Skin epidermis (tissue), 12 donors: ENCODE measurements around the gene SLC12A2.

Experiments used
- H3K27ac ChIP-seq, 21 experiments: fragments of 200-600 bp; sonication (generic) in 11 of 21; one replicate each; pipeline ENCODE4 v1.5.0; 2020; ENCODE audit warnings: mild to moderate bottlenecking in 3 of 21, inconsistent platforms in 2 of 21, moderate library complexity in 2 of 21
- H3K4me3 ChIP-seq, 7 experiments: fragments of 200-600 bp; sonication (generic) in 2 of 7; one replicate each; pipeline ENCODE4 v1.5.0; 2020; ENCODE audit warnings: inconsistent platforms in 2 of 7, mild to moderate bottlenecking in 2 of 7, moderate library complexity in 1 of 7

Gene SLC12A2

GRCh38 chr5:128083033-128083810, at the start of gene SLC12A2:
Gene SLC12A2, plus strand, starts transcription at chr5:128083766. Its CDS starts 189 bp downstream, at chr5:128083955.
- Histone ChIP-seq H3K4me3 (peak within 1 kb of the TSS; percentile 60 to 97 (median 84)), H3K27ac (peak within 1 kb of the TSS; percentile 73 to 99 (median 92))

- no peak overlapping the region for H3K27ac ChIP-seq
- no peak overlapping the region for H3K4me3 ChIP-seq
Measured at GRCh38 chr5:128035689-128036088, 47.9 kb upstream of the SLC12A2 start.

GRCh38 chr5:128036950-128037349, 46.6 kb upstream of the SLC12A2 start:
- Histone ChIP-seq H3K27ac (no peak overlapping the region), H3K4me3 (no peak overlapping the region)

GRCh38 chr5:128038643-128039042, 44.9 kb upstream of the SLC12A2 start:
- Histone ChIP-seq H3K27ac (no peak overlapping the region), H3K4me3 (no peak overlapping the region)

GRCh38 chr5:128040927-128041326, 42.6 kb upstream of the SLC12A2 start:
- Histone ChIP-seq H3K4me3 (no peak overlapping the region), H3K27ac (no peak overlapping the region)

GRCh38 chr5:128052780-128053179, 30.8 kb upstream of the SLC12A2 start:
- Histone ChIP-seq H3K27ac (no peak overlapping the region), H3K4me3 (no peak overlapping the region)

- Histone ChIP-seq H3K27ac (no peak overlapping the region), H3K4me3 (no peak overlapping the region)
Measured at GRCh38 chr5:128053291-128053954, 30.1 kb upstream of the SLC12A2 start.

GRCh38 chr5:128060644-128061385, 22.8 kb upstream of the SLC12A2 start:
- Histone ChIP-seq H3K4me3 (no peak overlapping the region), H3K27ac (no peak overlapping the region)

GRCh38 chr5:128062172-128062746, 21.3 kb upstream of the SLC12A2 start:
- Histone ChIP-seq H3K4me3 (no peak overlapping the region), H3K27ac (no peak overlapping the region)

- no peak overlapping the region for H3K27ac ChIP-seq
- no peak overlapping the region for H3K4me3 ChIP-seq
Measured at GRCh38 chr5:128074171-128074570, 9.4 kb upstream of the SLC12A2 start.

GRCh38 chr5:128074953-128075352, 8.6 kb upstream of the SLC12A2 start:
- H3K27ac ChIP-seq, result no peak overlapping the region
- no peak overlapping the region for H3K4me3 ChIP-seq

GRCh38 chr5:128077526-128077925, 6.0 kb upstream of the SLC12A2 start:
- Histone ChIP-seq H3K27ac (no peak overlapping the region), H3K4me3 (no peak overlapping the region)

GRCh38 chr5:128081111-128081851, 2.3 kb upstream of the SLC12A2 start:
- Histone ChIP-seq H3K27ac (peak overlapping the region in 7 of 21 experiments; percentile 30 to 97 (median 93)), H3K4me3 (peak overlapping the region in 6 of 7 experiments; percentile 60 to 97 (median 84))

GRCh38 chr5:128082551-128083032, 974 bp upstream of the SLC12A2 start:
- Histone ChIP-seq H3K27ac (peak overlapping the region; percentile 73 to 99 (median 92)), H3K4me3 (peak overlapping the region; percentile 60 to 97 (median 84))

GRCh38 chr5:128083811-128084227, 253 bp downstream of the SLC12A2 start:
- Histone ChIP-seq H3K27ac (peak overlapping the region in 20 of 21 experiments; percentile 73 to 99 (median 92)), H3K4me3 (peak overlapping the region; percentile 60 to 97 (median 84))

- H3K27ac ChIP-seq, result peak overlapping the region in 18 of 21 experiments; percentile 38 to 99 (median 92)
Measured at GRCh38 chr5:128084228-128085167, 932 bp downstream of the SLC12A2 start.

GRCh38 chr5:128085413-128085812, 1.8 kb downstream of the SLC12A2 start:
- Histone ChIP-seq H3K27ac (peak overlapping the region in 1 of 21 experiments; percentile 97), H3K4me3 (peak overlapping the region in 5 of 7 experiments; percentile 60 to 97 (median 84))

More at GRCh38 chr5:128084228-128085167, 932 bp downstream of the SLC12A2 start:
- H3K4me3 ChIP-seq, result peak overlapping the region; percentile 60 to 97 (median 84)

- Histone ChIP-seq H3K27ac (no peak overlapping the region), H3K4me3 (no peak overlapping the region)
Measured at GRCh38 chr5:128091579-128091978, 8.0 kb downstream of the SLC12A2 start.
